ENCODE results near the gene P2RX7. TPM values are rescaled to one million over a fixed set of nuclear protein-coding genes. Genes with fewer than 3 reads are reported as not detected.

Gene P2RX7
- total RNA-seq, 1 donor from 2014 or later = 0.07 TPM

- no peaks in the 10 kb centered on the region for H3K9me3 Mint-ChIP-seq (ENCODE audit: unreplicated experiment)
- DNase-seq (ENCODE audit: low read depth) (peak; percentile 35), FAIRE-seq (peak; percentile 50)
- no peaks in the 10 kb centered on the region for H3K27me3 ChIP-seq (ENCODE audit: insufficient read depth, low read length)
- H3K4me2 ChIP-seq (ENCODE audit: low read length) = no peak overlapping the region
- no peaks in the 10 kb centered on the region for H3K36me3 Mint-ChIP-seq (ENCODE audit: low read depth, unreplicated experiment)
- TF ChIP-seq, protein P1, sequence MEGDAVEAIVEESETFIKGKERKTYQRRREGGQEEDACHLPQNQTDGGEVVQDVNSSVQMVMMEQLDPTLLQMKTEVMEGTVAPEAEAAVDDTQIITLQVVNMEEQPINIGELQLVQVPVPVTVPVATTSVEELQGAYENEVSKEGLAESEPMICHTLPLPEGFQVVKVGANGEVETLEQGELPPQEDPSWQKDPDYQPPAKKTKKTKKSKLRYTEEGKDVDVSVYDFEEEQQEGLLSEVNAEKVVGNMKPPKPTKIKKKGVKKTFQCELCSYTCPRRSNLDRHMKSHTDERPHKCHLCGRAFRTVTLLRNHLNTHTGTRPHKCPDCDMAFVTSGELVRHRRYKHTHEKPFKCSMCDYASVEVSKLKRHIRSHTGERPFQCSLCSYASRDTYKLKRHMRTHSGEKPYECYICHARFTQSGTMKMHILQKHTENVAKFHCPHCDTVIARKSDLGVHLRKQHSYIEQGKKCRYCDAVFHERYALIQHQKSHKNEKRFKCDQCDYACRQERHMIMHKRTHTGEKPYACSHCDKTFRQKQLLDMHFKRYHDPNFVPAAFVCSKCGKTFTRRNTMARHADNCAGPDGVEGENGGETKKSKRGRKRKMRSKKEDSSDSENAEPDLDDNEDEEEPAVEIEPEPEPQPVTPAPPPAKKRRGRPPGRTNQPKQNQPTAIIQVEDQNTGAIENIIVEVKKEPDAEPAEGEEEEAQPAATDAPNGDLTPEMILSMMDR (IDR thresholded peaks at IDR 0.05; ENCODE audit: insufficient read depth, low read depth, low read length) = peak; percentile 98
- TF ChIP-seq EZH2 (IDR thresholded peaks at IDR 0.05; ENCODE audit: insufficient read depth, low read length) = no peak
- H3K4me3 Mint-ChIP-seq (ENCODE audit: unreplicated experiment) = no peak overlapping the region
- no peaks in the 10 kb centered on the region for H3K9me3 ChIP-seq (ENCODE audit: insufficient read depth, low read depth, low read length)
- peaks cover 2% of the 10 kb centered on the region for H3K4me1 Mint-ChIP-seq (ENCODE audit: low read depth, unreplicated experiment)
- no peaks in the 10 kb centered on the region for H3K36me3 ChIP-seq (ENCODE audit: insufficient read depth, low read length)
- no peaks in the 10 kb centered on the region for H3K4me1 ChIP-seq (ENCODE audit: insufficient read depth, low read length)
- no peaks in the 10 kb centered on the region for H3K79me2 ChIP-seq (ENCODE audit: insufficient read depth, low read length)
- H3K9ac ChIP-seq (ENCODE audit: low read length) = no peak overlapping the region
- no peak overlapping the region for H3K27ac ChIP-seq (ENCODE audit: low read depth, low read length)
- no peak overlapping the region for H2AFZ ChIP-seq (ENCODE audit: low read depth, low read length)
- no peak overlapping the region for H3K4me3 ChIP-seq (ENCODE audit: insufficient read depth, low read depth, low read length)
- H4K20me1 ChIP-seq (ENCODE audit: insufficient read depth, low read length) = no peaks in the 10 kb centered on the region
- peaks cover 14% of the 10 kb centered on the region for H3K27me3 Mint-ChIP-seq (ENCODE audit: low read depth, unreplicated experiment)
- H3K27ac Mint-ChIP-seq (ENCODE audit: unreplicated experiment) = no peak overlapping the region
Observed at GRCh38 chr12:121110211-121110940, 22.3 kb upstream of the P2RX7 start.

GRCh38 chr12:121111684-121112083, 21.0 kb upstream of the P2RX7 start:
- no peak for FAIRE-seq
- no peaks in the 10 kb centered on the region for H4K20me1 ChIP-seq (ENCODE audit: insufficient read depth, low read length)
- no peaks in the 10 kb centered on the region for H3K36me3 ChIP-seq (ENCODE audit: insufficient read depth, low read length)
- H3K27ac ChIP-seq (ENCODE audit: low read depth, low read length) = no peak overlapping the region
- H3K9ac ChIP-seq (ENCODE audit: low read length) = no peak overlapping the region
- Mint-ChIP-seq H3K4me3 (ENCODE audit: unreplicated experiment) (no peak overlapping the region), H3K9me3 (ENCODE audit: unreplicated experiment) (no peaks in the 10 kb centered on the region), H3K36me3 (ENCODE audit: low read depth, unreplicated experiment) (no peaks in the 10 kb centered on the region), H3K27ac (ENCODE audit: unreplicated experiment) (no peak overlapping the region), H3K27me3 (ENCODE audit: low read depth, unreplicated experiment) (peaks cover 14% of the 10 kb centered on the region), H3K4me1 (ENCODE audit: low read depth, unreplicated experiment) (peaks cover 2% of the 10 kb centered on the region)
- no peak overlapping the region for H3K4me3 ChIP-seq (ENCODE audit: insufficient read depth, low read depth, low read length)
- no peaks in the 10 kb centered on the region for H3K79me2 ChIP-seq (ENCODE audit: insufficient read depth, low read length)
- H3K4me1 ChIP-seq (ENCODE audit: insufficient read depth, low read length) = no peaks in the 10 kb centered on the region
- H2AFZ ChIP-seq (ENCODE audit: low read depth, low read length) = no peak overlapping the region
- DNase-seq (ENCODE audit: low read depth) = no peak
- H3K27me3 ChIP-seq (ENCODE audit: insufficient read depth, low read length) = peaks cover 2% of the 10 kb centered on the region
- no peak for TF ChIP-seq EZH2 (IDR thresholded peaks at IDR 0.05; ENCODE audit: insufficient read depth, low read length)
- TF ChIP-seq, protein P1 (IDR thresholded peaks at IDR 0.05; ENCODE audit: insufficient read depth, low read depth, low read length) = no peak
- no peak overlapping the region for H3K4me2 ChIP-seq (ENCODE audit: low read length)
- no peaks in the 10 kb centered on the region for H3K9me3 ChIP-seq (ENCODE audit: insufficient read depth, low read depth, low read length)

DNA sequence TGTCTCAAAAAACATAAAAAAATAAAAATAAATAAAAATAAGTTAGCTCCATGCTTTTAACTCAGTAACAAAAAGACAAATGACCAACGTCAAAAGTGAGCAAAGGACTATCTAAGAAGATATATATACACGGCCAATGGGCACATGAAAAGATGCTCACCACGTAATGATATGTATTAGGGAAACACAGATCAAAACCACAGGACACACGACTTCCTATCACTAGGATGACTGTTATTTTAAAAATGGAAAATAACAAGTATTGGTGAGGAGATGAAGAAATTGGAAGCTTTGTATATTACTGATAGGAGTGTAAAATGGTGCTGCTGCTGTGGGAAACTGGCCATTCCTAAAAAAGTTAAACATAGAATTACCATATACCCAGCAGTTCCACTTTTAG, 20.2 kb upstream of the P2RX7 start:
- no peak overlapping the region for H3K4me3 Mint-ChIP-seq (ENCODE audit: unreplicated experiment)
- Histone ChIP-seq H3K36me3 (ENCODE audit: insufficient read depth, low read length) (no peaks in the 10 kb centered on the region), H3K9me3 (ENCODE audit: insufficient read depth, low read depth, low read length) (no peaks in the 10 kb centered on the region), H3K27me3 (ENCODE audit: insufficient read depth, low read length) (peaks cover 4% of the 10 kb centered on the region), H3K4me3 (ENCODE audit: insufficient read depth, low read depth, low read length) (no peak overlapping the region), H3K4me1 (ENCODE audit: insufficient read depth, low read length) (no peaks in the 10 kb centered on the region), H2AFZ (ENCODE audit: low read depth, low read length) (no peak overlapping the region), H3K9ac (ENCODE audit: low read length) (no peak overlapping the region), H3K79me2 (ENCODE audit: insufficient read depth, low read length) (no peaks in the 10 kb centered on the region), H3K4me2 (ENCODE audit: low read length) (no peak overlapping the region), H4K20me1 (ENCODE audit: insufficient read depth, low read length) (no peaks in the 10 kb centered on the region), H3K27ac (ENCODE audit: low read depth, low read length) (no peak overlapping the region)
- peaks cover 17% of the 10 kb centered on the region for H3K27me3 Mint-ChIP-seq (ENCODE audit: low read depth, unreplicated experiment)
- TF ChIP-seq EZH2 (IDR thresholded peaks at IDR 0.05; ENCODE audit: insufficient read depth, low read length) = no peak
- TF ChIP-seq, protein P1 (IDR thresholded peaks at IDR 0.05; ENCODE audit: insufficient read depth, low read depth, low read length) = no peak
- FAIRE-seq = no peak
- H3K9me3 Mint-ChIP-seq (ENCODE audit: unreplicated experiment) = no peaks in the 10 kb centered on the region
- no peaks in the 10 kb centered on the region for H3K36me3 Mint-ChIP-seq (ENCODE audit: low read depth, unreplicated experiment)
- no peak for DNase-seq (ENCODE audit: low read depth)
- H3K27ac Mint-ChIP-seq (ENCODE audit: unreplicated experiment) = no peak overlapping the region
- peaks cover 2% of the 10 kb centered on the region for H3K4me1 Mint-ChIP-seq (ENCODE audit: low read depth, unreplicated experiment)
